Esophagus muscularis mucosa (tissue), 4 donors: Measurements from ENCODE around the gene PSME4.

Experiments used
- EP300 ChIP-seq: sonication (generic); formaldehyde crosslinking; IDR thresholded peaks from one replicate; pipeline ENCODE4 v1.6.1; 2017; ENCODE audit warnings: antibody characterized with exemption
- POLR2AphosphoS5 ChIP-seq, 2 donors: sonication (generic); formaldehyde crosslinking; IDR thresholded peaks; one replicate each; pipeline ENCODE4 v1.6.1; 2017; ENCODE audit warnings: antibody characterized with exemption in 2 of 2
- TF ChIP-seq, protein P1 (sequence below), 3 experiments: fragments of 200-600 bp in 2 of 3; fragments of 450-650 bp in 1 of 3; sonication (generic) in 2 of 3; IDR thresholded peaks; one replicate each; pipeline ENCODE4 v1.5.1; 2017 to 2019; ENCODE audit warnings: antibody characterized with exemption in 3 of 3, mild to moderate bottlenecking in 2 of 3, moderate library complexity in 1 of 3

DNA sequence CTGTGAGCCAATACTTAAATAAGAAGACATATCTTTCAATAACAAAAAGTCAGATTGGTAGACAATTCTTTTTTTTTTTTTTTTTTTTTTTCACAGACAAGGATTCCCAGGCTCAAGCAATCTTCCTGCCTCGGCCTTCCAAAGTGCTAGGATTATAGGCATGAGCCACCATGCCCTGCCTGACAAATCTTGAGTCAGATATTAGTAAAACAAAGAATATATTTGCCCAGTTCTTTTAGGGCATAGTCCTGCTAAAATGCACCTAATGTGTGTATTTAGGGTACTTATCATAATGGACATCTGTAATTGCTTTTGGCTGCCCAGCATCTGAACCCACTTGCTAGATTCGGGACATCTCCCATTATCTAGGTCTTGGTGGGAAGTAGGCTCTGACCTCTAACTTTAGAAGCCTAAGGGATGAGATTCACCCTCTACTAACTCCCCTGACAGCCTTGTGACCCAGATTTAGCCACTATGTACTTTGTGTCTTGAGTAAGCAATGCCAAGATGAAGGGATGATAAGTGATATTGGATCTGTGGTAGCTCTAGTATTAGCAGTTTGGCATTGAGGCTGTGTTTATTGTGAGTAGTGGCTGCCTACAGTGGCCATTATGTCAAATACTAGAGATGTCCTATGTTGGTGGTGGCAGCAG is 18.5 kb upstream of the PSME4 start:
- TF ChIP-seq, protein P1, sequence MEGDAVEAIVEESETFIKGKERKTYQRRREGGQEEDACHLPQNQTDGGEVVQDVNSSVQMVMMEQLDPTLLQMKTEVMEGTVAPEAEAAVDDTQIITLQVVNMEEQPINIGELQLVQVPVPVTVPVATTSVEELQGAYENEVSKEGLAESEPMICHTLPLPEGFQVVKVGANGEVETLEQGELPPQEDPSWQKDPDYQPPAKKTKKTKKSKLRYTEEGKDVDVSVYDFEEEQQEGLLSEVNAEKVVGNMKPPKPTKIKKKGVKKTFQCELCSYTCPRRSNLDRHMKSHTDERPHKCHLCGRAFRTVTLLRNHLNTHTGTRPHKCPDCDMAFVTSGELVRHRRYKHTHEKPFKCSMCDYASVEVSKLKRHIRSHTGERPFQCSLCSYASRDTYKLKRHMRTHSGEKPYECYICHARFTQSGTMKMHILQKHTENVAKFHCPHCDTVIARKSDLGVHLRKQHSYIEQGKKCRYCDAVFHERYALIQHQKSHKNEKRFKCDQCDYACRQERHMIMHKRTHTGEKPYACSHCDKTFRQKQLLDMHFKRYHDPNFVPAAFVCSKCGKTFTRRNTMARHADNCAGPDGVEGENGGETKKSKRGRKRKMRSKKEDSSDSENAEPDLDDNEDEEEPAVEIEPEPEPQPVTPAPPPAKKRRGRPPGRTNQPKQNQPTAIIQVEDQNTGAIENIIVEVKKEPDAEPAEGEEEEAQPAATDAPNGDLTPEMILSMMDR (IDR thresholded peaks at IDR 0.05) = no peak
- no peak for TF ChIP-seq EP300
- TF ChIP-seq POLR2AphosphoS5 (IDR thresholded peaks at IDR 0.05) = no peak
